IPS-20b (cell line): ENCODE measurements around the gene SLC37A3.
"Not testable (repeated sequence)": the region's sequence is repeated elsewhere in the genome, so short reads cannot be mapped to it uniquely, and the experiment has no call there.

Experiments
- H3K27ac ChIP-seq: one replicate; pipeline ENCODE4 v1.5.1; 2013; ENCODE audit warnings: low read length
- H3K27me3 ChIP-seq: 2 replicates; pipeline ENCODE4 v1.6.1; 2013; ENCODE audit warnings: mild to moderate bottlenecking, low read length, inconsistent platforms; ENCODE audit not compliant: insufficient read depth
- H3K36me3 ChIP-seq: 2 replicates; pipeline ENCODE4 v1.6.1; 2013; ENCODE audit warnings: low read depth, mild to moderate bottlenecking, inconsistent platforms, low read length, moderate library complexity; ENCODE audit not compliant: insufficient read depth
- H3K4me1 ChIP-seq: 2 replicates; pipeline ENCODE4 v1.6.1; 2013; ENCODE audit warnings: mild to moderate bottlenecking, control low read depth, inconsistent platforms, low read length, moderate library complexity; ENCODE audit not compliant: insufficient read depth
- H3K4me3 ChIP-seq: 2 replicates; pipeline ENCODE4 v1.5.1; 2013; ENCODE audit warnings: mild to moderate bottlenecking, low read length, inconsistent platforms
- H3K9ac ChIP-seq: 2 replicates; pipeline ENCODE4 v1.6.1; 2013; ENCODE audit warnings: low read depth, mild to moderate bottlenecking, inconsistent platforms, low read length, moderate library complexity
- H3K9me3 ChIP-seq: 2 replicates; pipeline ENCODE4 v1.6.1; 2013; ENCODE audit warnings: mild to moderate bottlenecking, low read depth, low read length, inconsistent platforms; ENCODE audit not compliant: insufficient read depth

The SLC37A3 gene

GRCh38 chr7:140342727-140343514 is 55.4 kb downstream of the SLC37A3 start:
- Histone ChIP-seq H3K9ac (no peak overlapping the region), H3K4me3 (no peak overlapping the region), H3K4me1 (no peaks in the 10 kb centered on the region), H3K9me3 (no peaks in the 10 kb centered on the region), H3K36me3 (peaks cover 75% of the 10 kb centered on the region), H3K27ac (no peak overlapping the region), H3K27me3 (no peaks in the 10 kb centered on the region)

- not testable (repeated sequence) for H3K27me3 ChIP-seq, H3K4me3 ChIP-seq, H3K9me3 ChIP-seq, H3K9ac ChIP-seq, H3K27ac ChIP-seq, H3K4me1 ChIP-seq
- peaks cover 72% of the 10 kb centered on the region for H3K36me3 ChIP-seq
These were observed 59.4 kb downstream of the SLC37A3 start for GRCh38 chr7:140338959-140339358.

GRCh38 chr7:140334341-140335057 is 63.8 kb downstream of the SLC37A3 start:
- Histone ChIP-seq H3K9me3 (no peaks in the 10 kb centered on the region), H3K4me1 (no peaks in the 10 kb centered on the region), H3K36me3 (peaks cover 39% of the 10 kb centered on the region), H3K27me3 (no peaks in the 10 kb centered on the region), H3K9ac (no peak overlapping the region), H3K4me3 (no peak overlapping the region), H3K27ac (no peak overlapping the region)

- H3K9me3 ChIP-seq, result no peaks in the 10 kb centered on the region
- peaks cover 34% of the 10 kb centered on the region for H3K36me3 ChIP-seq
- no peaks in the 10 kb centered on the region for H3K27me3 ChIP-seq
- no peaks in the 10 kb centered on the region for H3K4me1 ChIP-seq
- H3K9ac ChIP-seq, result no peak overlapping the region
- no peak overlapping the region for H3K27ac ChIP-seq
- H3K4me3 ChIP-seq, result no peak overlapping the region
These were observed 64.6 kb downstream of the SLC37A3 start for GRCh38 chr7:140333686-140334085.

GRCh38 chr7:140333223-140333622 is 65.1 kb downstream of the SLC37A3 start:
- H3K4me1 ChIP-seq, result no peaks in the 10 kb centered on the region

GRCh38 chr7:140330595-140330994 is 67.7 kb downstream of the SLC37A3 start:
- H3K27me3 ChIP-seq, result no peaks in the 10 kb centered on the region
- peaks cover 23% of the 10 kb centered on the region for H3K36me3 ChIP-seq
- H3K9ac ChIP-seq, result no peak overlapping the region
- no peak overlapping the region for H3K27ac ChIP-seq
- no peaks in the 10 kb centered on the region; the same call in 1 of the 2 replicates for H3K4me1 ChIP-seq
- no peaks in the 10 kb centered on the region for H3K9me3 ChIP-seq
- no peak overlapping the region for H3K4me3 ChIP-seq

More at GRCh38 chr7:140333223-140333622, 65.1 kb downstream of the SLC37A3 start:
- no peak overlapping the region for H3K27ac ChIP-seq
- H3K36me3 ChIP-seq, result peaks cover 34% of the 10 kb centered on the region
- no peak overlapping the region for H3K4me3 ChIP-seq
- no peaks in the 10 kb centered on the region for H3K9me3 ChIP-seq
- no peak overlapping the region; the same call in 1 of the 2 replicates for H3K9ac ChIP-seq
- H3K27me3 ChIP-seq, result no peaks in the 10 kb centered on the region

- Histone ChIP-seq H3K27me3 (no peaks in the 10 kb centered on the region), H3K9ac (no peak overlapping the region), H3K9me3 (no peaks in the 10 kb centered on the region), H3K4me1 (no peaks in the 10 kb centered on the region; the same call in 1 of the 2 replicates), H3K27ac (no peak overlapping the region), H3K36me3 (peaks cover 19% of the 10 kb centered on the region), H3K4me3 (no peak overlapping the region)
These were observed 68.2 kb downstream of the SLC37A3 start for GRCh38 chr7:140330128-140330527.

GRCh38 chr7:140327261-140327661 is 71.1 kb downstream of the SLC37A3 start:
- no peaks in the 10 kb centered on the region for H3K27me3 ChIP-seq
- H3K4me3 ChIP-seq, result no peak overlapping the region
- H3K9me3 ChIP-seq, result no peaks in the 10 kb centered on the region
- no peak overlapping the region for H3K9ac ChIP-seq
- peaks cover 16% of the 10 kb centered on the region; the same call in 1 of the 2 replicates for H3K4me1 ChIP-seq
- no peaks in the 10 kb centered on the region for H3K36me3 ChIP-seq
- no peak overlapping the region for H3K27ac ChIP-seq

- no peak overlapping the region for H3K27ac ChIP-seq
- no peaks in the 10 kb centered on the region for H3K27me3 ChIP-seq
- peaks cover 16% of the 10 kb centered on the region; the same call in 1 of the 2 replicates for H3K4me1 ChIP-seq
- H3K4me3 ChIP-seq, result no peak overlapping the region
- no peaks in the 10 kb centered on the region for H3K36me3 ChIP-seq
- no peaks in the 10 kb centered on the region for H3K9me3 ChIP-seq
- no peak overlapping the region for H3K9ac ChIP-seq
These were observed 72.0 kb downstream of the SLC37A3 start for GRCh38 chr7:140326116-140326928.

- Histone ChIP-seq H3K27ac (no peak overlapping the region), H3K9ac (no peak overlapping the region), H3K4me1 (peaks cover 16% of the 10 kb centered on the region; the same call in 1 of the 2 replicates), H3K27me3 (no peaks in the 10 kb centered on the region), H3K4me3 (no peak overlapping the region), H3K9me3 (no peaks in the 10 kb centered on the region), H3K36me3 (no peaks in the 10 kb centered on the region)
These were observed 72.7 kb downstream of the SLC37A3 start for GRCh38 chr7:140325600-140325999.

- Histone ChIP-seq H3K36me3 (no peaks in the 10 kb centered on the region), H3K4me1 (peaks cover 16% of the 10 kb centered on the region; the same call in 1 of the 2 replicates), H3K27ac (no peak overlapping the region), H3K4me3 (no peak overlapping the region), H3K9me3 (no peaks in the 10 kb centered on the region), H3K27me3 (no peaks in the 10 kb centered on the region), H3K9ac (no peak overlapping the region)
These were observed 73.6 kb downstream of the SLC37A3 start for GRCh38 chr7:140324714-140325113.
